NCI-H187 treated with DMSO at 0.1 percent for 48 hours (cell line): Measurements from ENCODE around the gene GALNT10.

Source experiments
- DNase-seq: peaks from one replicate; lab custom pipeline; 2025; lab: John Stamatoyannopoulos, UW

Gene GALNT10

DNA sequence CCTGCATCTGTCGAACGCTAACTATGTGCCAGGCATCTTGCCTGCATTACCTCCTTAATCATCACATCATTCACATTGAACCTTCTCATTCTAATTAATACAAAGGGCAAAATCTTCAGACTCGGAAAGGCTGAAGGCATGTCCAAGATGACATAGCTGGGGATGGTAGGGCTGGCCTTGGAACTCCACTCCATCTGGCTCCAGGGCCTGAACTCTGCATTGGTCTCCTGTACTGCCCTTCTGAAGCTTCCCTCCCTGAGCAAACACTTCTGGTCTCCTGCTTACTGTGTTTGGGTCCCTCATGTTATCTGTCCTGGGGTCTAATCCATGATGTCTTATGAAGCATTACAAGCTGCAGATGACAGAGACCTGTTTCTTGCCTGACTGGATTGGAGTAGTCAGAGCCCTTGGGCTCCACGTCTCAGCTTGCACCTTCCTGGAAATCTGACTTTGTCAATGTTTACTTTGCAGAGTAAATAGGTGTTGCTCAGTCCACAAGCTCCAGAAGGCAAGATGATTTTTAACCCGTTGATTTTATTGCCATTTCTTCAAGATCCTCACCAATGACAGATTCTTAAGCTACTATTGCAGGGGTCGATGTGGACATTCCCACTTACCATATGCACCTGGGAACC is 106.1 kb downstream of the GALNT10 start:
- no peak for DNase-seq

GRCh38 chr5:154298065-154298464 is 107.5 kb downstream of the GALNT10 start:
- no peak for DNase-seq

DNA sequence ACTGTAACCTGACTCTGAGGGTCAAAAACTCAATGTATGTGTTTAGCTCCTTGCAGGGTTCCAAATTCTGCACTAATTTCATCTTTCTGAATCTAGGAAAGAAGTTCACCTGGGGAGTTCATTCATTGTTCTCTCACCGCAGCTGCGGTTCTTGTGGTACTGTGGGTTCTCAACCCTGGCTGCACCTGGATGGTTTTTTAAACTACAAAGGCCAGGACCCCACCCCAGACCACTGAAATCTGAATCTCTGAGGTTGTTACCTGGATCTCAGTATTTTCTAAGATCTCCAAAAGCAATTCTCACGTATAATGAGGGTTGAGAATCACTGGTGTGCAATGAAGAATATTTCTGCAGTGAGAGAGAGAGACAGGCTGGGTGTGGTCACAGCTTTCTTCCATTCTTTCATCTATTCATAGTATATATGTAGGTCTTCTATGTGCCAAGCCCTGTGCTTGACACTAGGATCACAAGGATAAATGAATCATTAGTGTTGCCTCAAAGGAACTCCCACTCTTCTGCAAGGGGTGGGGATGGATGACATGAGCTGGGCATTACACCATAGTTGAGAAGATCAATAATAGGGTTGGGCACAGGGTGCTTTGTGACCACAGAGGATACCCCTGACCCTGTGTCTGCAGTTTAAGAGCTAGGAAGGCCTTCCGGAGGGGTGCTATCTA is 109.8 kb downstream of the GALNT10 start:
- no peak for DNase-seq

GRCh38 chr5:154301726-154302125 is 111.2 kb downstream of the GALNT10 start:
- no peak for DNase-seq

DNA sequence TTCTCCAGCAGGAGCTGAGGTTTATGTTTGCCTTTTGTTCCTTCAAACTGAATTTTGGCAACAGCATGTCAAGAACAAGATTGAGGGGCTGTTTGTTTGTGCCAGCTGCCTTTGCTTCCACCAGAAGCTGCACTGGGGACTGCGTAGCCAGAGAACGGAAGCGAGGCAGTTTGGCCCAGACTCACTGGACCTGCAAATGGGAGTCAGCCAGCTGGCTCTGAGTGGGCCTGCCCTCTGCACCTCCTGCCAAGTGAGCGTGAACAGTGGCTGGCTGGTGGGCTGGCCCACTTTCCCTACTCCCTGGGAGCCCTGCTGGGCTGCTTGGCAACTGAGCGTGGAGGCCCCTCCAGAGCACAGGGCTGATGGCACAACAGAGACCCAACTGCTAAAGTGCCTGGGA is 111.6 kb downstream of the GALNT10 start:
- no peak for DNase-seq

GRCh38 chr5:154303133-154303532 is 112.6 kb downstream of the GALNT10 start:
- no peak for DNase-seq

- no peak for DNase-seq
Measured at GRCh38 chr5:154308443-154309370, 118.2 kb downstream of the GALNT10 start.

DNA sequence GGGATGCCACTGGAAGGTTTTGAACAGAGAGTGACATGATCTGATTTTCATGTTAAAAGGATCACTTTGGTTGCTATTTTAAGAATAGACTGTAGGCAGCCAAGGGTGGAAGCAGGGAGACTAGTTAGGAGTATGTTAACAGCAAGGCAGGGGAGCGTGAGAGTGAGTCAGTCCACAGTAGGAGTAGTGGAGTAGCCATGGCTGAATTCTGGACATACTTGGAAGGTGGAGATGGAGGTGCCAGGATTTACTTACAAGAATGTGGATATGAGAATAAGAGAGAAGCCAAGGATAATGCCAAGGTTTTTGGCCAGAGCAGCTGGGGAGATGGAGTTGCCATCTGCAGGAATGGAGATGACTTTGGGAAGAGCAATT is 118.8 kb downstream of the GALNT10 start:
- no peak for DNase-seq

DNA sequence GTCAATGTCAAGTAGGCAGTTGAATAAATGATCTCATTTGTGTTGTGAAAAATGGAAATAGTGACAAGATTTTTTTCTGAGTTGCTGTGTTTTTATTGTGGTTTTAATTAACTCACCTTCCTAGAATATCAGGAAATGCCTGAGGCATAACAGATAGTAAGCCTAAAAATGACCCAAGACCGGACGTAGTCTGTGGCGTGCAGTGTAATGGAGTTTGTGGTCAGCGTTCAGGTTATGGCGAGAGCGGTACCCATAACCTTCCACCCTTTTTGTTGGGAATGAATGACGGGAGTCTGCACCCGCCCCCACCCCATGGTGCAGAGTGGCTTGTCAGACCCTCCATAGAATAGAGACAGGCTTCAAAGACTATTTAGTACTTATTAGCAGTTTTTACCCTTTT is 119.3 kb downstream of the GALNT10 start:
- DNase-seq = no peak

DNA sequence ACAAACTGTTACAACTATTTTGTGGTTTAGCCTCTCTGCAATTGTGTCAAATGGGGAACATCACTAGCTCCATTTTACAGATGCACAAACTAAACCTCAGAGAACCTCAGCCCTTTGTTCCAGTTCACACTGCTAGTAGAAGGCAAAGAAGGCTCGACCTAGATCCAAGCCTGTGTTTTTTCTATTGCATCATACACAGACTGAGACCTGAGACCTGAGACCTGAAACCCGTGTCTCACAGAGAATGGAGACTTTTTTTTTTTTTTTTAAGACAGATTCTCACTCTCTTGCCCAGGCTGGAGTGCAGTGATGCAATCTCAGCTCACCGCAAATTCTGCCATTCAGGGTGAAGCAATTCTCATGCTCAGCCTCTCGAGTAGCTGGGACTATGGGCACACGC is 120.8 kb downstream of the GALNT10 start:
- DNase-seq = no peak

GRCh38 chr5:154312000-154312399 is 121.5 kb downstream of the GALNT10 start:
- DNase-seq = no peak

- no peak for DNase-seq
Measured at GRCh38 chr5:154312576-154312975, 122.0 kb downstream of the GALNT10 start.

GRCh38 chr5:154313360-154314017 is 123.0 kb downstream of the GALNT10 start:
- DNase-seq = no peak

GRCh38 chr5:154315196-154315595 is 124.7 kb downstream of the GALNT10 start:
- no peak for DNase-seq

- no peak for DNase-seq
Measured at GRCh38 chr5:154315756-154316155, 125.2 kb downstream of the GALNT10 start.

DNA sequence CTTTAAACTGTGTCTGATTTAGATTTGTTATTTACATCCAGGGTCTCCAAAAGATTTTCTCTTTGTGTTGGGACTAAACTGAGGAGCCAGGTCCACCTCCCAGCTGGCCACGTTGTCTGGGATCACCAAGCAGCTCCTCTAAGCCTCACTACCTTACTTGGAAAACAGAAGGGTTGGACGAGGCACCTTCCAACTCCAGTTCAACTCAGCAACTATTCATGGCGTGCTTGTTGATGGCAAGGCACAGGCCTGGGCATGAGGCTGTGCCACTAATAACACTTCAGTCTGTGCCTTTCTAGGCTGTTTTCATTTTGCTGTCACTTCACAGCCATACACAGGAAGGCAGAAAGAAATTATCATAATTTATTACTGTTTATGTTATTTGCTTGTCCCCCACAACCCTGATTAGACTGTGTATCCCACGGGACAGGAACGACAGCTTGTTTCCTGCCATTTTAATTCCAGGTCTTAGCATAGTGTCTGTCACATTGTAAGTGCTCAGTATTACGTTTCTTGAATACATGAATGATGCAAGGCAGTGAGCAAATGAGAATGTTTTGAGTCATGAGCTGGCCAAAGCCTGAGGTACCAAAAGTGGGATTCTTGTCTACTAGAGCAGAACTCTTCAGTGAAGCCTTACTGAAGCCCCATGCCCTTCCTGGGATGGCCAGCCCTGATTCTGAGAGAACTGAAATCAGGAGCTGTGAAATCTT is 125.8 kb downstream of the GALNT10 start:
- no peak for DNase-seq

DNA sequence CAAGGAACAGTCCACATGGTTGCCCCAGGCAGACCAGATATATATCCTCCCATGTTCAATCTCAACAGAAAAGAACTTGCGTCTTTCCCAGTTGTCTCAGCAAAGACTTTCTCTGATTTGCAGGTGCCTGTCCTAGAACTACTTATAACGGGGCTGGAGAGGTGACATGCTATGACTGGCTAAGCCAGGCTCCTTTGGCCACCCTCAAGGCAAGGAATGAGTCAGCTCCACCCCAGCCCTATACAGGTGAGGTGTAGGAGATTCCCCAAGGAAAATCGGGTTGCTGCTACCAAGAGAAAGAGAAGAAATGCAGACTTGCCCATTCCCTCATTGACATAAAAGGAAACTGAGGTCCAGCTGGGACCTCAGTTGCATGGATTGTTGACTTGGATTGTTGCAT is 127.4 kb downstream of the GALNT10 start:
- no peak for DNase-seq

DNA sequence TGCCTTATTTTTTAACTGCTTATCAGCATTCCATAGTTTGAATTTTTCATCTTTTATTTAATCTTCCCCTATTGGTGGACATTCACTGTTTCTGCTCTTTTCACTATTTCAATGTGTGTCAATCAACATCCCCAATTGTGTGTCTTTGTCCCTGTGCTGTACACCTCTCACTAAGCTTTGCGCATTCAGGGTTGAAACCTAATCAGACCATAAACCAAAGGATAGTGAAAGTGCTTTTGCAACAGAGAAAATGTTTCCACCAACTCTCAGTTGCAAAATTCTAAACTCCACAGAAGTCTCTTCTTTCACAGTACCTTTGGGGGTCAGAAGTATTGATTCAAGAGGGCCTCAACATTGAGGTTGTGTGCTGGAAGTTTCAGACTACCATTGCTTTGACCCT is 128.2 kb downstream of the GALNT10 start:
- DNase-seq = no peak

DNA sequence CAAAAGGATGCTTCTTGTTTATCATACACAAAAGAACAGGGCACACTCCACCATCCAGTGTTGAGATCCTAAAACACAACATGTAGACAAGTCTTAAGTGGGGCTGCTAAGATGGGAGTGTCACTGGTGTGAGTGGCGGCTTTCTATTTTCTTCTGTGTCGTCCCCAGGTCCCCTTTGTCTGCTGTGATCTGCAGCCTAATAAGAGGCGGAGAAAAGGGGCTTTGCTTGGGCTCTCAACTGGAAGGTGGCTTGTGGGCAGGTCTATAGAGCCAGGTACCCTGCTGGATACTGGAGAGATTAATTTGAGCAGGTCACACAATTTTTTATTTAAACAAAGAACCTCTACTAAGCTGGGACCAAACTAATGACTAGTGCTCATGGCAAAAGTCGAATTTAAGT is 129.2 kb downstream of the GALNT10 start:
- DNase-seq = no peak

DNA sequence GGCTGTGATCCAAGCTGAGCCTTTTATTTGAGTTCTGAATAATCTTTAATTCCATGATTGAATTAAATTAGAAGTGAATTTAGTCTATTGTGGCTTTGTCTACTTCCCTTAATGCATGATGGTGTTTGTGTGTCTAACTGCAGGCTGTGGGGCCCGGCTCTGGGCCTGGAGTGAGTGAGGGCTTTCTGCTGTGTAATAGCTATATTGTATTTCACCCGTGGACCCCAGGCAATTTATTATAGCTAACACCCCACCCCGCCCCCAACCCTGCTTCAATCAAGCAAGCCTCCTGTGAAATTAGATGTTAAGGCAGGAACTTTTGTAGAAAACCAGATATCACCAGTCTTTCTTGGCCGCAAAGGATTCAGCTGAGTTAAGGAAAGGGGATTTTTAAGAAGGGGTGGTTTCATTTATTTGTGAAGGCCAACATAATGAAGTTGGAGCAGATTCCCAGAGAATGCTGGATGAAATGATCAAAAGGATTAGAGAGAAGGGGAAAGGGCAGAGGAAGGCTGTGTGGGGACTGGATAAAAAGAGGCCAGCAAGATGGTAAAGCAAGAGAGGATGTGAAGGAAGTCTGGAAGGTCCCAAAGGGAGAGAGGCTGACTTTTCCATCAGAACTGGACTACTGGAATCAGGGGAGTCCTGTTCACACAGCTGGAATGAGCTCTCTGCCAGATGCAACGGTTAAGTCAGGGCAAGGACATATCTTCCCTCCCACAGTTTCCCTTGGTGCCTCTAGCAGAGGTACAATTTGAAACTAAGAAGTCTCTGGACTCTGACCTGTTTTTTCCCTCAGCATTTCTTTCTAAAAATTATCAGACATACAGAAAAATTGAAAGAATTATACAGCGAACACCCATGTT is 129.9 kb downstream of the GALNT10 start:
- no peak for DNase-seq

DNA sequence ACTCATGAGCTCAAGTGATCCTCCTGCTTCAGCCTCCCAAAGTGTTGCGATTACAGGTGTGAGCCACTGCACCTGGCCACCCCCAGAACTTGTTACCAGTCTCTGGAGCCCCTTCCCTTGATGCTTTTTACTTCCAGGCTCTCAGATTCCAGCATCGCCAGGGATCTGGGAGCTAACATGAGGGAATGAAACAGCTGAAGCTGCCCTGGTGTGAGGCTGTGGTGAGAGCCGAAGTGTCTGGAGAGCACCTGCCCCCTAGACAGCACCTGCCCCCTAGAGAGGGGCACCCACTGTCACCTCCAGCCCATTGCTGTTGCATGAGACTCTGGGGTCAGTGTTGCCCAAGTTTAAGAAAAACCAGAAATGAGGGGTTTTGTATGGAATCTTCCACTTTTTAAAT is 131.0 kb downstream of the GALNT10 start:
- DNase-seq = no peak
